ENCODE results near the gene SLC24A3.

The SLC24A3 gene

DNA sequence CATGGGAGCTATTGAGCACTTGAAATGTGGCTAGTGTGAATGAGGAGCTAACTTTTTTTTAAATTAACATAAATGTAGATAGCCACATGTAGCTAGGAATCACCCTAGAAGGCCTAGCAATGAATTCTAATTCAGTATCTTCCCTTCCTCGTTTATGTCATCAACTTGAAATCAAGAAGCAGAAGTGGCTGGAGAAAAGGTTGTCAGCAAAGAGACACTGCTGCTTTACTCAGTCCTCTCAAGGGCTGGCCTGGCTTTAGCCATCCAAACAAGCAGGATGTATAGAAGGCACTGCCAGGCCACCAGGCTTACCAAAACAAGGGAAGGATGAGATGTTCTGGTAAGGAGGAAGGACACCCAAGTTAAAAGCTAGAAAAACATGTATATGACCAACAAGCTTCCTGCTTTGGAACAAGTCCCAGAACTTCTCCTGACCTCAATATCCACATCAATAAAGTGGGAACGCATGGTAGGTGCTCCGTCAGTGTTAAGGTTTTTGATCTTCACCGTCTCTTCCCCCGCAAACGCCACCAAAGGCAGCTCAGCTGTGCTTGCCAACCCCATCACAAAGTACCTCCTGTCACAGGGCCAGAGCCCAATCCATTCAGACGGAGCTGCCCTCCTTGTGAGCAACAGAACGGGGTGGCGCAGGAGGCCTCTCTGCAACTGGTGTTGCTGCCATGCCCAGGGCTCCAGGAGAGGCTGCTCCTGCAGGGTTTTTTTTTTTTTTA is 309.8 kb downstream of the SLC24A3 start:
- FAIRE-seq (no peak), DNase-seq (ENCODE audit: insufficient read length, low spot score) (no peak)
- TF ChIP-seq POLR2A (IDR thresholded peaks at IDR 0.05; ENCODE audit: low read depth, low read length), result no peak

DNA sequence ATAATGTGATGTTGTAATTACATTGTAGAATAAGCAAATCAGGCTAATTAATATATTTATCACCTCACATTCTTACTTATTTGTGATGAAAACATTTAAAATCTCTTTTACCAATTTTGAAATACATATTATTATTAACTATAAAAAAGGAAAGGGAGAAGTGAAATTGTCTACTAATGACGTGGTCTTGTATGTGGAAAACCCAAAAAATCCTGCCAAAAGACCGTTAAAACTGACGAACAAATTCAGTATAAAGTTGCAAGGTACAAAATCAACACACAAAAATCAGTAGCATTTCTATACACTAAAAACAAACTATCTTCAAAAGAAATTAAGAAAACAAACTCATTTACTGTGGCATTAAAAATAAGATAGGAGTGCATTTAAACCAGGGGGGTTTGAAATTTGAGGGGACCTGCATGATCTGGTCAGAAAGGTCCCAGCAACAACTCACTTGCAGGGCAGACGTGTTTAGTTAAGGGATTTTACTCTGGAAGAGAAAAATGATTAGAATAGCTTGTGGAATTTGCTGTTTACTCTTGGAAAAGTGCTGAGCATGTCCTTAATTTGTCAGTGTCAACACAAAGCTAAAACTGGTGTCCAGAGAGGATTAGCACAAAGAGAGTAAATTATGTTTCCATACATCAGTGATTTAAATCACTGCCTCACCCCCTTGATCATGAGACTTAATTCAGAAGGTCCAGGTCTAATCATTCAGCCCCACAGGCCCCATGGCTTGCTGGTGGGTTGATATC is 310.6 kb downstream of the SLC24A3 start:
- no peak for FAIRE-seq
- TF ChIP-seq POLR2A (IDR thresholded peaks at IDR 0.05; ENCODE audit: low read depth, low read length), result no peak
- no peak for DNase-seq (ENCODE audit: insufficient read length, low spot score)

DNA sequence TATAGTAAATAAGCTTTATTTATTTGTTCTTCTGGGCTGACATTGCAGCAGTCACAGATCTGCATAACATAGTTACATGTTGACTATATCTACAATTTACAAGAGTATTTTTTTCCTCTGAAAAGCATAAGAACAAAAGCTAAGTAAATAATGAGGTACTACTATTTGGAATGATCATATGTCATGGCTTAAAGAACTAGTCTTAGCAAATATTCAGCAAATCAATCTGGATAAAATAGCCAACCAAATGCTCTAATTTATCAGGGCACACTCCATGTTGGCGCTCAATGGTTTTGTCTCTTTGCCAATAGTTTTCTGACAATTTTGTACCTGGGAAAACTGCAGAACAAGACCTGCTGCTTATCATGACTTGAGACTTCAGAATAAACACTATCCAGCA is 312.2 kb downstream of the SLC24A3 start:
- no peak for DNase-seq (ENCODE audit: insufficient read length, low spot score)
- FAIRE-seq, result no peak
- TF ChIP-seq POLR2A (IDR thresholded peaks at IDR 0.05; ENCODE audit: low read depth, low read length), result no peak

DNA sequence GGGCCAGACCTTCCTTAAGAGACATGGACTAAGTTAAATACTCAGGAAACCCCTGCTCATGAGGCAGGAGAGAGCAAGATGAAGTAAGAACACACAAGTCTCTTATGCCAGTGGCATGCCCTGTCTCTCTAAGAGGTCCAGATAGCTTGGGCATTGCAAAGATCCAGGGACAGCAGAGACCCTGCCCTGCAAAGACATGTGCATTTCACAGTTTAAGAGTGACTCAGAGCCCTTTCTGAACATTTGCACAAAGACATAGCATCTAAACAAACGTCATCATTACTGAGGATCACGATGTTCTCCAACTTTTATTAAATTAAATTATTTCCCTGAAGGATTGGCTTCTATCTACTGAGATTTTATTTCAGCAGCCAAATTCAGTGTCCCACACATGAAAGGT is 315.1 kb downstream of the SLC24A3 start:
- no peak for FAIRE-seq
- DNase-seq (ENCODE audit: insufficient read length, low spot score), result no peak
- TF ChIP-seq POLR2A (IDR thresholded peaks at IDR 0.05; ENCODE audit: low read depth, low read length), result no peak

DNA sequence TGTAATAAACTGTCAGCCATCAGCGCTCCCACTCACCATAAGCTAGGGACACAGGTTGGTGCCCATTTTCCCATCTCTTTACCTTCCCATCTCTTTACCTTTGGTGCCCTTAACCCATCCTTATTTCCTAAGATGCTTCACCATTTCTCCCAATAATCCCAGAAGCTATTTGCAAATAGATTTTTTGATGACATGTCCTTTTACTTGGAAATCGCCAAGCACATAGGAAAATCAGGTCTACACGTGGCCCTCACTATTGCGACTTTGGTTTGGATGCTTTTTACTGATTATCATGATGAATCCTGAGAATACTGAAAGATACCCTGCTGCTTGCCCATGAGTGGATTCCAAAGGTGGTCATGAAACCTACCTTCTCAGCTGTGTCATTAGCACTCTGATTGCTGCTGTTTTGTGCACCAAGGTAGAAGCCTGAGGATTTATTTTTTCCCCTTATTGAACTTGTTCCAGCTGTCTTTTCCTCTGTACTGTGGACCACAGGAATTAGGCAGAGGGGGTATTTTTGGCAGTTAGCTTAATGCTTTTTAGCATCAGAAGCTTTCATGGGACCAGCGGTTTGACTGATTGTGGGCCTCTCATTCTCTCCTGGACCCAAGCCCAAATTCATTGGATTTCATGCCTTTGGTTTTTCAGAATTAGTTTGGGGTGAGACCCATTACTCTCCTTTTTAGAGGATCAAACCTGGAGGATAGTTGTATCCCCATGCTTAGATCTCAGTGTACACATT is 316.0 kb downstream of the SLC24A3 start:
- FAIRE-seq (no peak), DNase-seq (ENCODE audit: insufficient read length, low spot score) (no peak)
- no peak for TF ChIP-seq POLR2A (IDR thresholded peaks at IDR 0.05; ENCODE audit: low read depth, low read length)

DNA sequence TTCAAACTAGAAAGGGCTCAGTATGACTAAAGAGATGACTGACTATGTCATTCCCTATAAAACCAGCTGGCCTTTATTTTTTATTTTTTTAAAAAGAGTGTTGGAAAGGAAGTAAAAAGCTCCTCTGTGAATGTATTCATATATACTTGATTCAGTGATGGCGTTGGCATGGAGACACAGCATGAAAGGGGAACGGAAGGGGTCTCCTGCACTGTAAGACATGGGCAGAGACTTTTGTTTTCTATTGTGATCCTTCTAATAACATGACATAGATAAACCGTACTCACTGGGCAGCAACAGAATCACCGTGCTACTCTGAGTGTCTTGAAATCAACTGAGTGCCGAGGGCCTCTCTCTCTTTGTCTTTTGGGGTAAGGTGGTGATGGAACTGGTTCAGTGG is 317.6 kb downstream of the SLC24A3 start:
- FAIRE-seq (no peak), DNase-seq (ENCODE audit: insufficient read length, low spot score) (no peak)
- no peak for TF ChIP-seq POLR2A (IDR thresholded peaks at IDR 0.05; ENCODE audit: low read depth, low read length)

DNA sequence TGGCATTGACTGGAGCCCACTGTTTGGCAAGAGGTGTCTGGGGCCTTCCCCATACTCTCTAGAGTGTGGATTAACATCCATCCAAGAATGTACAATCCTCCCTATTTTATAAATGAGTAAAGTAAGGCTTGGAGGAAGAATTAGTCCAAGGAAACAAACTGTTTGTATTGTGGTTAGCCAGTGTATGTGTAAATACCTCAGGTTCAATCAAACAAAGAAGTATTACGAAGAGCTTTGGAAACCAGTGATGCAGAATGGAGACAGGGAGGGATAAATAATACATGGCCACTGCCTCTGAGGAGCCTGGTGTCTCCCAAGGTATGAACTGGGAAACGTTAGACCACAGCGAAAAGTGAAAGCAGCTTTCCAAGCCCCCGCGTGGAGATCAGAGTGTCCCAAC is 319.0 kb downstream of the SLC24A3 start:
- no peak for TF ChIP-seq POLR2A (IDR thresholded peaks at IDR 0.05; ENCODE audit: low read depth, low read length)
- FAIRE-seq, result no peak

DNA sequence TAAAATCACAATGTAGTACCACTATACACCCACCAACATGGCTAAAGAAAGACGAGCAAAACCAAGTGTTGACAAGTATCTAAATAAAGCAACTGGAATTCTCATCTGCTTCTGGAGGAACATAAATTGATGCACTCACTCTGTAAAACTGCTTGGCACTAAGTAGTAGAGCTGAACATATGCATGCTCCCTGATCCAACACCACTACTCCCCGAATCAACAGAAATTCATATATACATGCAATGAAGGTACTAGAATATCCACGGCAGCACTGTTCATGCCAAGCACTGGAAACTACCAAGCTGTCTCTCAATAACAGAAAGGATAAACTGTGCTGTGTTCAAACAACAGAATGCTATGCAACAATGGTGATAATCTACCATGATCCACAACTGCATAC is 326.1 kb downstream of the SLC24A3 start:
- DNase-seq (ENCODE audit: insufficient read length, low spot score) (no peak), FAIRE-seq (no peak)
- no peak for TF ChIP-seq POLR2A (IDR thresholded peaks at IDR 0.05; ENCODE audit: low read depth, low read length)

More for the DNA sequence above, 319.0 kb downstream of the SLC24A3 start:
- no peak for DNase-seq (ENCODE audit: insufficient read length, low spot score)

DNA sequence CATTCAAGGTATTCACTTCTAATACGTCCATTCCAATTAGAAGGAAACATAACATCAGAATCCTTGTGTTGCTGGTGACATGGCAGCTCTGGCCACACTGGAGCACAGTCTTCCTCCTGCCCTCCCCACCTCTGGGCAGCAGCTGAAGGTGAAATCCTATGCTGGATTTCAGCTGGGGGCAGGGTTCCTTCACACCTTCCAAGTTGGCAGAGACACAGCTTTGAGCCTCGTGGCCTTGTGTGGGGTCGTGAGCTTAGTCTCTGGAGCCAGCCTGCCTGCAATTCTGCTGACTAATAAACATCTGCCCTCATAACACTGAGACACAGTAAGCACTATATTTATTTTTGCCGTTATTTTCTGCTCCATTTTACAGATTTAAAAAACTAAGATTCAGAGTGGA is 326.7 kb downstream of the SLC24A3 start:
- TF ChIP-seq POLR2A (IDR thresholded peaks at IDR 0.05; ENCODE audit: low read depth, low read length), result no peak
- no peak for DNase-seq (ENCODE audit: insufficient read length, low spot score)
- FAIRE-seq, result no peak

DNA sequence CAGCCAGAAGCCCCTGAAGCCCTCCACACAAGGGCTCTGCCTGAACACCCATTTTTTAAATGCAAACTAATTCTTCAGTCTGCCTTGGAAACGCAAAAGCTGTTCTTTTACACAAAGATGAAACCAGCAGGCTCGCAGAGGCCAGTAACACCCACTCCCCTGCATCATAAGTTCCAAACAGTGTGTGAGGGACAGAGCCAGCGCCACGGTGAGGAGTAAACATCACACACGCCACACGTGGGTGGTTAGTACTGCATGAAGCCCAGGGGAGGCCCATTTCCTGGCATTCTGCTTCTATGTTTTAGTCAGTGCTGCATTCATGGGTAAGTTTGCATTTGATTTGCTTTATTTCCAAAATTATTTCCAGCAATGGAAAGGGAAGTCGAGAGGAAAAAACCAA is 327.9 kb downstream of the SLC24A3 start:
- FAIRE-seq (no peak), DNase-seq (ENCODE audit: insufficient read length, low spot score) (no peak)

DNA sequence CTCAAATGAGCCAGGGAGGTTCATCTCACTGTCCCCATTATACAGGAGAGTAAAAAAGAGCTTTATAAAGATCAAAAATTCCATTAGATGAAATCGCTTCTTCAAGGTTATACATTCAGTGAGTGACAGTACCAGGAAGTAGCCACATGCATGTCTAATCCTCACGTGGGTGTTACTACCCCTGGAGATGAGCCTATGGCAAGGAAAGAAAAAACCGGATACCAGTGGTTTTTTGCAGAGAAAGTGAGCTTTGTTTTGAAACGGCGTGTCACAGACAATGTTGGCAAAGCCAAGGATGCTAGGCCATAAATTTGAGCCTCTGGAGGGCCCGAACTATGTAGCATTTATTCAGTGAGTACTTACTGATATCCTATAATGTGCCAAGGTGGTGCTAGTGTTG is 330.7 kb downstream of the SLC24A3 start:
- no peak for DNase-seq (ENCODE audit: insufficient read length, low spot score)
- FAIRE-seq, result no peak
- no peak for TF ChIP-seq POLR2A (IDR thresholded peaks at IDR 0.05; ENCODE audit: low read depth, low read length)

More for the DNA sequence above, 327.9 kb downstream of the SLC24A3 start:
- TF ChIP-seq POLR2A (IDR thresholded peaks at IDR 0.05; ENCODE audit: low read depth, low read length), result no peak

DNA sequence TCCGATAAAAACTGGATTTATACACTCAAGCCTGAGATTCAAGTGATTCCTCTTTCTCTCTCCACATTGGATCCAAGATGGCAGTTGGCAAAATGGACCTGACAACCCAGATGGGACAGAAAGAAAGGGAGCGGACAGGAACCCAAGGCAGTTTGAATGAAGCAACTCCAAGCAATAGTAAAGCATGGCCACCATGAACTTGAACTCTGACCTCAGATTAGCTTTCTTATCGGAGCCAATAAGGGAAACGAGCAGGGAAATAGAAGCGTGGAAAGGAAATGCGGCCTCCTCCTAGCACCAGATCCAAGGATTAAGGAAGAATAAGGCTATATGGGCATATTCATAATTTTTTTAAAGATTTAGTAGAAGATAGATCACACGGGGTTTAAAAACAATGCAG is 332.2 kb downstream of the SLC24A3 start:
- FAIRE-seq (no peak), DNase-seq (ENCODE audit: insufficient read length, low spot score) (no peak)
- TF ChIP-seq POLR2A (IDR thresholded peaks at IDR 0.05; ENCODE audit: low read depth, low read length), result no peak

DNA sequence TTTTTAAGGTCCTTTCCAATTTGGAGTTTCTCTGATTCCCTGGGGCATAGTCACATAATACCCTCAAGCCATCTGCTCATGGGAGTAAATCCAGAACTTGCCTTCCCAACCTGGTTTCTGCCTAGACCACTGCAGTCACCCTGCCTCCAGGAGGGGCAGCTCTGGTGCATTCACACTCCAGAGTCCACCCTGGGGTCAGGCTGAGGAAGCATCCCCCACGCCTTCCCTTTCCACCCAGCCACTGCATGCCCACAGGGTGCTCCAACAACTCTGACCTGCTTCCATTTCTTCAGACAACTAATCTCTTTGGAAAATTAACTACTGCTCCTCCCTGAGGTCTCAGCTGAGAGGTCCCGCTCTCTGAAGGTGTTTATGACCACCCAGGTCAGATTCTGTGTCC is 334.2 kb downstream of the SLC24A3 start:
- TF ChIP-seq POLR2A (IDR thresholded peaks at IDR 0.05; ENCODE audit: low read depth, low read length), result no peak
- no peak for FAIRE-seq
- no peak for DNase-seq (ENCODE audit: insufficient read length, low spot score)

DNA sequence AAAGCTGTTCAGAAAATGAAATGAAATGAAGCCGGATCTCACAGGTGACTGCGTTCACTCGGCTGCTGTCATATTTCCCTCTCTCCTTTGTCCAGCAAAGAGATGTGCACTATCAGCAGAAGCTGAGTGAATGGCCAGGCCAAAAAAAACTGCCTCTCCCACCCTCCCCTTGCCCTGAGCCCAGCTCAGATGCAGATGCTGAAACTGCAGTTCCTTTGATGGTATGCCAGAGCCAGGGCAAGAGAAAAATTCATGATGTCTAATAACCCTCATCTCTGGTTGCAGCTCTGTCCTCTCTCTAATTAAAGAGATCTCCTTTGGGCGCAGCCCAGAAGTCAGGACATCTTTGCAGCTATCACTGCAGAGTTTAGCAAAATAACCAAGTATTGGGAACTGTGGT is 335.1 kb downstream of the SLC24A3 start:
- no peak for DNase-seq (ENCODE audit: insufficient read length, low spot score)
- FAIRE-seq, result no peak
- TF ChIP-seq POLR2A (IDR thresholded peaks at IDR 0.05; ENCODE audit: low read depth, low read length), result no peak
